ENCODE measurements around the gene SINHCAF. TPM values are rescaled to one million over a fixed set of nuclear protein-coding genes. Genes with fewer than 3 reads are reported as not detected.
"Not testable (repeated sequence)": the region's sequence is repeated elsewhere in the genome, so short reads cannot be mapped to it uniquely, and the experiment has no call there.

Gene SINHCAF
- total RNA-seq, 2 donors from 2014 or later = 10.2 to 47.5 TPM

- H3K27me3 ChIP-seq (replicated peaks; ENCODE audit: insufficient read depth) = no peaks in the 10 kb centered on the region
- no peaks in the 10 kb centered on the region for H3K36me3 ChIP-seq
- TF ChIP-seq CTCF (IDR thresholded peaks at IDR 0.05) = no peak
- DNase-seq (ENCODE audit: low spot score) (no peak), ATAC-seq (ENCODE audit: insufficient number of reproducible peaks, low FRiP score, low read depth) (no peak)
- H3K9me3 ChIP-seq = no peaks in the 10 kb centered on the region
- no peaks in the 10 kb centered on the region for H3K4me1 ChIP-seq (ENCODE audit: control insufficient read depth in 1 of 2, low read depth in 2 of 2)
- no peak overlapping the region for H3K27ac ChIP-seq
- H3K4me3 ChIP-seq = no peak overlapping the region
Observed at GRCh38 chr12:31274520-31275300, 51.2 kb downstream of the SINHCAF start.

- not testable (repeated sequence) for ATAC-seq (ENCODE audit: insufficient number of reproducible peaks, low FRiP score, low read depth); H3K36me3 ChIP-seq; H3K4me3 ChIP-seq; H3K27ac ChIP-seq; H3K27me3 ChIP-seq (replicated peaks; ENCODE audit: insufficient read depth); DNase-seq (ENCODE audit: low spot score); H3K9me3 ChIP-seq; H3K4me1 ChIP-seq (ENCODE audit: control insufficient read depth in 1 of 2, low read depth in 2 of 2)
Observed at GRCh38 chr12:31273794-31274193, 52.2 kb downstream of the SINHCAF start.

- no peak for ATAC-seq (ENCODE audit: insufficient number of reproducible peaks, low FRiP score, low read depth)
- H3K36me3 ChIP-seq = no peaks in the 10 kb centered on the region
- no peak for TF ChIP-seq CTCF (IDR thresholded peaks at IDR 0.05)
Observed at GRCh38 chr12:31272607-31273225, 53.2 kb downstream of the SINHCAF start.

DNA sequence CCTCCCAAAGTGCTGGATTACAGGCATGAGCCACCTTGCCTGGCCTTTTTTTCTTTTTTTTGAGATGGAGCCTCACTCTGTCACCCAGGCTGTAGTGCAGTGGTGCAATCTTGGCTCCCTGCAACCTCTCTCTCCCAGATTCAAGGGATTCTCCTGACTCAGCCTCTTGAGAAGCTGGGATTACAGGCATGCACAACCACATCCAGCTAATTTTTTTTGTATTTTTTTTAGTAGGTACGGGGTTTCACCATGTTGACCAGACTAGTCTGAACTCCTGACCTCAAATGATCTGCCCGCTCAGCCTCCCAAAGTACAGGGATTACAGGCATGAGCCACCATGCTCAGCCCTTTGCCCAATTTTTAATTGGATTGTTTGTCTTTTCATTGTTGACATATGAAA lies 58.0 kb downstream of the SINHCAF start:
- no peaks in the 10 kb centered on the region for H3K4me1 ChIP-seq (ENCODE audit: control insufficient read depth in 1 of 2, low read depth in 2 of 2)
- no peak for DNase-seq (ENCODE audit: low spot score)
- H3K4me3 ChIP-seq = no peak overlapping the region
- H3K9me3 ChIP-seq = no peaks in the 10 kb centered on the region
- no peaks in the 10 kb centered on the region for H3K27me3 ChIP-seq (replicated peaks; ENCODE audit: insufficient read depth)
- no peak for ATAC-seq (ENCODE audit: insufficient number of reproducible peaks, low FRiP score, low read depth)
- H3K27ac ChIP-seq = no peak overlapping the region
- TF ChIP-seq CTCF (IDR thresholded peaks at IDR 0.05) = no peak
- no peaks in the 10 kb centered on the region for H3K36me3 ChIP-seq

More at GRCh38 chr12:31272607-31273225, 53.2 kb downstream of the SINHCAF start:
- H3K9me3 ChIP-seq = no peaks in the 10 kb centered on the region
- no peak for DNase-seq (ENCODE audit: low spot score)
- H3K27ac ChIP-seq = no peak overlapping the region
- H3K4me1 ChIP-seq (ENCODE audit: control insufficient read depth in 1 of 2, low read depth in 2 of 2) = no peaks in the 10 kb centered on the region
- H3K27me3 ChIP-seq (replicated peaks; ENCODE audit: insufficient read depth) = no peaks in the 10 kb centered on the region
- no peak overlapping the region for H3K4me3 ChIP-seq

DNA sequence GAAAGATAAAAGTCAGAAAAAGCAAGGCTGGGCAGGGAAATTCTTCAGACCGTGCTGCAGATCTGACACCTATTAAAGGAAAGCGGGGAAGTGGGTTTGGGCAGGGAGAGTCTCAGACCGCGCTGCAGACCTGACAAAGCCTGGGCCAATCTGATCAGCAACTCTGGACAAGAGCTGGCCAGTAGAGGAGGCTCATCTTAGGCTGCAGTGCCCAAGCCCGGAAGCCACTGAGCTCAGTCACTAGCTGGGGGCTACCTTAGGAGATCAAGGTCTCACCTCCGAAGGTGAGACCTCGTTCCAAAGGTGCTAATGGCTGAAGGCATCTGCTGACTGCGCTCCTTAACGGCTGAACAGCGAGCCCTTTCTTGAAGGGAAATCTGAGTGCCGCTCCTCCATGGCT lies 60.2 kb downstream of the SINHCAF start:
- ATAC-seq (ENCODE audit: insufficient number of reproducible peaks, low FRiP score, low read depth) (no peak), DNase-seq (ENCODE audit: low spot score) (no peak)
- Histone ChIP-seq H3K27ac (no peak overlapping the region), H3K4me1 (ENCODE audit: control insufficient read depth in 1 of 2, low read depth in 2 of 2) (no peaks in the 10 kb centered on the region), H3K4me3 (no peak overlapping the region), H3K36me3 (no peaks in the 10 kb centered on the region), H3K9me3 (no peaks in the 10 kb centered on the region), H3K27me3 (replicated peaks; ENCODE audit: insufficient read depth) (no peaks in the 10 kb centered on the region)
- TF ChIP-seq CTCF (IDR thresholded peaks at IDR 0.05) = no peak

Data from thoracic aorta (tissue), 2 donors.